HepG2 (cell line): ENCODE data around the gene ARG2. TPM values are rescaled to one million over a fixed set of nuclear protein-coding genes. Genes with fewer than 3 reads are reported as not detected.

Experiments used
- AGO2 ChIP-seq: fragments of 200-400 bp; formaldehyde crosslinking; optimal IDR thresholded peaks from 2 replicates; pipeline ENCODE3; 2017; ENCODE audit warnings: mild to moderate bottlenecking, low read depth, low read length, moderate library complexity
- CENPX ChIP-seq: sonication (generic); formaldehyde crosslinking; IDR thresholded peaks from 2 replicates; pipeline ENCODE4 v1.9.0; 2021; ENCODE audit warnings: mild to moderate bottlenecking, missing genetic modification reagents, moderate library complexity
- CERS6 ChIP-seq: sonication (generic); formaldehyde crosslinking; IDR thresholded peaks from 2 replicates; pipeline ENCODE4 v1.5.0; 2020; ENCODE audit warnings: missing genetic modification reagents
- CHD2 ChIP-seq: IDR thresholded peaks from 2 replicates; pipeline ENCODE4 v1.6.1; 2011; ENCODE audit warnings: low read depth, low read length, improper control_type of control experiment
- CREBL2 ChIP-seq: sonication (generic); formaldehyde crosslinking; IDR thresholded peaks from 2 replicates; pipeline ENCODE4 v1.8.1; 2023; ENCODE audit warnings: missing genetic modification reagents, mild to moderate bottlenecking, borderline replicate concordance
- GFI1 ChIP-seq: sonication (generic); formaldehyde crosslinking; IDR thresholded peaks from 2 replicates; pipeline ENCODE4 v1.5.0; 2020; ENCODE audit warnings: missing genetic modification reagents, mild to moderate bottlenecking, borderline replicate concordance
- MAZ ChIP-seq, 2 experiments: sonication (generic) in 1 of 2; formaldehyde crosslinking in 1 of 2; IDR thresholded peaks; 2 replicates each; pipeline versions ENCODE4 v1.5.0 to v1.6.1; 2012 to 2020; ENCODE audit warnings: low read depth in 2 of 2, mild to moderate bottlenecking in 2 of 2, borderline replicate concordance in 1 of 2, improper control_type of control experiment in 1 of 2, low read length in 1 of 2, missing genetic modification reagents in 1 of 2, moderate library complexity in 1 of 2
- SOX5 ChIP-seq: IDR thresholded peaks from 2 replicates; pipeline ENCODE4 v1.6.1; 2016; ENCODE audit warnings: borderline replicate concordance
- SRSF1 ChIP-seq: fragments of 200-400 bp; formaldehyde crosslinking; optimal IDR thresholded peaks from 2 replicates; pipeline ENCODE3; 2017; ENCODE audit warnings: mild to moderate bottlenecking, low read depth, low read length, moderate library complexity
- SRSF9 ChIP-seq: fragments of 200-400 bp; formaldehyde crosslinking; IDR thresholded peaks from 2 replicates; pipeline ENCODE4 v1.6.1; 2018; ENCODE audit warnings: borderline replicate concordance, mild to moderate bottlenecking, low read depth, low read length; ENCODE audit not compliant: insufficient read depth, poor library complexity, severe bottlenecking
- TOE1 ChIP-seq: sonication (generic); formaldehyde crosslinking; IDR thresholded peaks from 2 replicates; pipeline ENCODE4 v1.4.0; 2020; ENCODE audit warnings: mild to moderate bottlenecking, missing genetic modification reagents
- ZNF205 ChIP-seq: IDR thresholded peaks from 2 replicates; pipeline ENCODE4 v1.6.1; 2018; ENCODE audit warnings: missing biosample characterization, missing genetic modification reagents
- ZNF24 ChIP-seq: fragments of 450-650 bp; IDR thresholded peaks from 2 replicates; pipeline ENCODE4 v1.6.1; 2017; ENCODE audit warnings: antibody characterized with exemption, mild to moderate bottlenecking
- ZNF512 ChIP-seq: sonication (generic); formaldehyde crosslinking; IDR thresholded peaks from 2 replicates; pipeline ENCODE4 v1.4.0; 2020; ENCODE audit warnings: mild to moderate bottlenecking, missing genetic modification reagents
- ZNF687 ChIP-seq: sonication (generic); formaldehyde crosslinking; IDR thresholded peaks from 2 replicates; pipeline ENCODE4 v1.5.1; 2020; ENCODE audit warnings: mild to moderate bottlenecking, missing genetic modification reagents, moderate library complexity
- ZNF83 ChIP-seq: sonication (generic); formaldehyde crosslinking; IDR thresholded peaks from 2 replicates; pipeline ENCODE4 v1.4.0; 2020; ENCODE audit warnings: missing genetic modification reagents, mild to moderate bottlenecking, borderline replicate concordance
- polyA plus RNA-seq, 8 experiments: library from polyadenylated mRNA; depleted of rRNA in 3 of 8; stranded (reverse) in 7 of 8; unstranded in 1 of 8; fragments of >200 nt; fragmentation: Illumina TruSeq in 4 of 8; extraction: Trizol in 4 of 8; gene quantifications; 2 replicates each; pipeline versions ENCODE4 v1.2.1 to v1.2.3, GENCODE V29; 2011 to 2016; ENCODE audit warnings: low read depth in 4 of 8, missing spikeins in 1 of 8, mixed read lengths in 1 of 8; ENCODE audit not compliant: insufficient read depth in 1 of 8
- total RNA-seq, 5 experiments: library from RNA; depleted of rRNA; stranded (reverse); fragments of >200 nt; fragmentation: Illumina TruSeq; extraction: Trizol; gene quantifications; 2 replicates each; pipeline ENCODE4 v1.2.3, GENCODE V29; 2016; ENCODE audit warnings: low read depth in 1 of 5
- TF ChIP-seq, protein P1 (sequence below): sonication (generic); formaldehyde crosslinking; IDR thresholded peaks from 2 replicates; pipeline ENCODE4 v1.4.0; 2020; ENCODE audit warnings: low read depth, mild to moderate bottlenecking, missing genetic modification reagents

ARG2 gene
- total and polyA plus RNA-seq, 2 of the 13 experiments (the other 11 are each of a cell fraction or from before 2014, with no cell fraction given): 37.5 to 73.6 TPM

- no peak for TF ChIP-seq ZNF512 (CRISPR knock-in tag)
- no peak; the same call in 1 of the 2 replicates for TF ChIP-seq MAZ (IDR thresholded peaks at IDR 0.05; ENCODE audit: borderline replicate concordance, low read depth, low read length)
- peak; percentile 82 for TF ChIP-seq MAZ (CRISPR knock-in tag; IDR thresholded peaks at IDR 0.05; ENCODE audit: low read depth)
- TF ChIP-seq, protein P1, sequence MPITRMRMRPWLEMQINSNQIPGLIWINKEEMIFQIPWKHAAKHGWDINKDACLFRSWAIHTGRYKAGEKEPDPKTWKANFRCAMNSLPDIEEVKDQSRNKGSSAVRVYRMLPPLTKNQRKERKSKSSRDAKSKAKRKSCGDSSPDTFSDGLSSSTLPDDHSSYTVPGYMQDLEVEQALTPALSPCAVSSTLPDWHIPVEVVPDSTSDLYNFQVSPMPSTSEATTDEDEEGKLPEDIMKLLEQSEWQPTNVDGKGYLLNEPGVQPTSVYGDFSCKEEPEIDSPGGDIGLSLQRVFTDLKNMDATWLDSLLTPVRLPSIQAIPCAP (CRISPR knock-in tag): no peak
- no peak for TF ChIP-seq ZNF24
- TF ChIP-seq CERS6 (CRISPR knock-in tag): no peak
- TF ChIP-seq TOE1 (CRISPR knock-in tag): no peak
- TF ChIP-seq CENPX (CRISPR knock-in tag): no peak
- 0 out of 2 replicates have a peak, but pooled peaks have one; percentile 32 for TF ChIP-seq SOX5 (CRISPR knock-in tag)
- peak; percentile 24 for TF ChIP-seq AGO2
- no peak for TF ChIP-seq SRSF9
- TF ChIP-seq ZNF687 (CRISPR knock-in tag): peak; percentile 97
- TF ChIP-seq GFI1 (CRISPR knock-in tag): no peak
- no peak for TF ChIP-seq CREBL2
- TF ChIP-seq ZNF205 (CRISPR knock-in tag): peak; percentile 96
- TF ChIP-seq ZNF83: no peak
- no peak for TF ChIP-seq CHD2
- TF ChIP-seq SRSF1: no peak
Observed at GRCh38 chr14:67619446-67620216, at the start of gene ARG2 (continued).
